NCI-H2029 treated with DMSO at 0.1 percent for 48 hours (cell line): ENCODE measurements around the gene ABCA2.

Source experiments
- DNase-seq: peaks from one replicate; lab custom pipeline; 2025; lab: John Stamatoyannopoulos, UW

Gene ABCA2

DNA sequence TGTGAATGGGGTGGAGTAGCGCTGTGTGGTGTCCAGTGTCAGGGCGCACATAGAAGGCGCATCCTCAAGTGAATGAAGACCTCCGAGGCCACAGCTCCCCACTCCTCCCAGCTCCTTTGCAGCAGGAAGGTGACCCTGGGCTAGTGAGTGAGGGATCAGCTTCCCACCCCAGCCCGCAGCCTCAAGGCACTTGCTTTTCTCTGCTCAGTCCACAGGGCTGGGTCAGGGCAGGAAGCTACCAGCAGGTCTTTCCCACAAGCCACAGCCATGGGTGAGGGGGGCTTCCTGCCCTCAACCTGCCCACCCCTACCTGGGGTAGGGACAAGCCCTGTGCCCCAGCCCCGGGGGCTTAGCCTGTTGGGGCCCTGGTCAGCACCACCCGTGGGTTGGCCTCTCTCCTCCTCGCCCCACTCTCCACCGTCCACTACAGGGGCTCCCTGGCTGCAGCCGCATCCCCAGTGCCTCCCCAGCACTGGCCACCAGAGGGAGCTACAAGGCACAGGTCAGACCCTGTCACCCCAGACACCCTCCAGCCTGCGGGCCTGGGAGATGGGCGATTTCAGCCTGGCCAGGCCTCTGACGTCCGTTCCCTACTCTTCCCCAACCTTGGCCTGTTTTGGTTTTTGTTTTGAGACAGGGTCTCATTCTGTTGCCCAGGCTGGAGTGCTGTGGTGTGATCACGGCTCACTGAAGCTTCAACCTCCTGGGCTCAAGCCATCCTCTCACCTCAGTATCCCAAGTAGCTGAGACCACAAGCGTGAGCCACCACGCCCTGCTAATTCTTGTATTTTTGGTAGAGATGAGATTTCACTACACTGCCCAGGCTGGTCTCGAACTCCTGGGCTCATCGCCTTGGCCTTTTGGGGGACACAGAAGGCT lies 1.3 kb upstream of the ABCA2 start:
- DNase-seq = no peak

DNA sequence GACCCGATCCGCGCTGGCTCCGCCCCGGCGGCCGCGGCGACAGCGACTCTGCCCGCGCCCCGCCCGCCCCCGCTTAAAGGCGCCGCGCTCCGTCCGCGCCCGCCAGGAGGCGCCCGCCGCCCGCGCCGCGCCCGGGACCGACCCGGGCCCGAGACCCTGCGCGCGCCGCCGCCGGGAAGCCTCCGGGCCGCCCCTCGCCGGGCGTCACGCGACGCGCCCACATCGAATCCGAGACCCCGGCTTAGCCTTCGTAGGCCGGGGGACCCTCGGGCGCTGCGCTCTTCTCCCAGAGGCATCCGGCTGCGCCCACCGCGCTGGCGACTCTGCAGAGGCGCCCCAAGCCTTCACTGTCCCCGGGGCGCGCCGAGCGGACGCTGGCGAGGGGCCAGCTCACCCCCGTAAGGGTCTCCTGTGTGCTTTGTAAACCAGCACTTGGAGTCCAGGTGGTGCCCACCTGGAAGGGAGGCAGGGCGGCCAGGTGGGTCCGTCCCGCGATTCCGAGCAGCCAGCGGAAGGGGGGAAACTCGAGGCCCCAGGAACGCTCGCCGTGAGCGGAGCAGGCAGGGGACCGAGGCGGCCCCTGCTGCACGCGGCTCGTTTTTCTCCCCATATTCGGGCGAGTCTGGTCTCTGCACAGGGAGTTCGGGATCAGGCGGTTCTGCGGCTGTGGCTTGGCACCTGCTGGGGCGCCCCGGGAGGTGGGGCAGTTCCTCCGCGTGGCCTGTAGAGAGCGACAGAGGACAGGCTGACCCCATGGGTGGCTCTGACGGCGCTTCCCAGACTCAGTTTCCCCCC lies 423 bp upstream of the ABCA2 start:
- peak; percentile 29 for DNase-seq

GRCh38 chr9:137026828-137027227 lies 1.2 kb downstream of the ABCA2 start:
- DNase-seq = no peak

DNA sequence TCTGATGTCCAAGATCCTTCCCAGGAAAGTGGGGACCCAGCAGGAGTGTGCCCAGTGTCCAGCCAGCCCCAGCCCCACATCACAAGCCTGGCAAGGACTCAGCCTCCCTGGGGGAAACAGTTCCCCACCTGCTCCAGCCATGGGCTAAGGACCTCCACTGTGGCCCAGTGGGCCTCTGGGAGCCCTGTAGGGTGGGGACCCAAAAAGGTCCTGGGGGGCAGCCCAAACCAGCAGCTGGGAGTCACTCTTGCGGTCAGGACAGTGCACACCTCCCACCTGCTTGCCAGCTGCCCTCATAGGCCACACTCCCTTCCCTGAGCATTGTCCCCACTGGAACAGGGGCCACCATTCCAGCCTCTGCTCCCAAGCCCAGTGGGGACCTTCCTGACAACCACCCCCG lies 1.7 kb downstream of the ABCA2 start:
- no peak for DNase-seq

GRCh38 chr9:137025517-137025966 lies 2.5 kb downstream of the ABCA2 start:
- peak; percentile 33 for DNase-seq

DNA sequence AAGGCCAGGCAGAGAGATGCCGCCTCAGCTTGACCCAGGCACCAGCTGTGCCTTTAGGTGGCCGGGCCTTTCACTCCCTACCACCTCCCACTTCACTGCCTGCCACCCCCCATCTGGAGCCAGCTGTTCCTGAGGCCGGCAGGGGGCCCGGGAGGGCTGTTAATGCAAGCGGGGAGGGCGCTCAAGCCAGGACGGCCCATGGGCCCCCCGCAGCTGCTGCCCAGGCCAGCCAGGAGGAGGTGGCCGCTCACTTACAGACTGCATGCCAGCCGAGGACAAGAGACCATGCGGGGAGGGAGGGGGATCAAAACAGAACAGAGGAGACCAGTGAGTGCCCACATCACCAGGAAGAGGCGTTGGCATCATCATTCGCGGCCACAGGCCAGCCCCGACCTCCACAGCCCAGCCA lies 4.5 kb downstream of the ABCA2 start:
- DNase-seq = no peak

DNA sequence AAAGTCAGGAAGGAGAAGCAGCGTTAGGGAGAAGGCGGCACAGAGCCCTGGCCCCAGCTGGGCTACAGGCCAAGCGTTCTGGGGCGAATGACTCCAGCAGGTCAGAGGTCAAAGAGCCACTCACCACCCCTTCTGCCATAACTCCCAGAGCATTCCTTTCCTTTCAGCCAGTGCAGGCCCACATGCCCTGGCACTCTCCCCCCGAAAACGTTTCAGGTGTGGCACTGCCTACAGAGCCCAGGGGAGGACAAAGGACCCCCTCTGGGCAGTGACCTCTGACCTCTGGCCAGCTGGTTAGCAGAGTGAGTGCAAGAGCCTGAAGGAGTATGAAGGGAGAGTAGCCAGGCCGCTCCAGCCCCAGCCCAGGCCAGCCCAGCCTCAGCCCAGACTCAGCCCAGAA lies 4.9 kb downstream of the ABCA2 start:
- no peak for DNase-seq

DNA sequence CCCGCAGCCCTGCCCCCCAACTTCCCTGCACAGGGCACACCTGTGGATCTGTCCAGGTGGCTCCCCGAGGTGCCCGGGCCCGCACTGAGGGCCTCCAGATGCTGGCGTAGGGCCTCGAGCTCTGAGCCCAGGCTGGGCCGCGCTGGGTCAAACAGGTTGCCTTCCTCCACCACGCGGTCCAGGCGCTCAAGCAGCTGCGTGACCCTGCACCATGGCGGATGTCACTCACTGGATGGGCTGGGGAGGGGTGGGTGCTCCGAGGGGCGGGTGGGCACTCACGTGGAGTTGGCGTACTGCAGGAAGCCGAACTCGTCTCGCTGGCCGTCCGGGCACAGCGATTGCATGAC lies 5.4 kb downstream of the ABCA2 start:
- no peak for DNase-seq

DNA sequence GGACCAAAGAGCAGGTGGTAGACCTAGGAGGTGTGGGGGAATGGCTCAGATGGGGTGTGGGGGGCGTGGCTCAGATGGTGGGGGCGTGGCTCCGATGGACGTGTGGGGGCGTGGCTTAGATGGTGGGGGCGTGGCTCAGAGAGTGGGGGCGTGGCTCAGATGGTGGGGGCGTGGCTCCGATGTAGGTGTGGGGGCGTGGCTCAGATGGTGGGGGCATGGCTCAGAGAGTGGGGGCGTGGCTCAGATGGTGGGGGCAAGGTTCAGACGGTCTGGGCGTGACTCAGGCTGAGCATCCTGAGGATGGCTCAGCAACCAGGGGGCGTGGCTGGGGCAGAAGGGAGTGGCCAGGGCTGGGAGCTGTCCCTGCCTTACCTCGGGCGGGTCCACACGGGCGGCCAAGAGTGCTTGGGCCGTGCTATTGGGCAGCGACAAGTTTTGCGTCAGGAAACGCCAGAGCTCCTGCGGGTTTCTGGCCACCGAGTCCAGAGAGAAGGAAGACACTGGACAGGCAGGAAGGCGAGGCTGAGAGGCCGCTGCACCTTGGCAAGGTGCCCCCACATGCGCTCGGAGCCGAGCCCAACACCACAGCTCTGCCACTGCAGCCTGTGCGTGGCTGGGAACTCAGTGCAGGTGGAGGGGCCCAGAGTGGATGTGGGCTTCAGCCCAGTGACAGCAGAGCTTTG lies 5.9 kb downstream of the ABCA2 start:
- DNase-seq = peak; percentile 76

DNA sequence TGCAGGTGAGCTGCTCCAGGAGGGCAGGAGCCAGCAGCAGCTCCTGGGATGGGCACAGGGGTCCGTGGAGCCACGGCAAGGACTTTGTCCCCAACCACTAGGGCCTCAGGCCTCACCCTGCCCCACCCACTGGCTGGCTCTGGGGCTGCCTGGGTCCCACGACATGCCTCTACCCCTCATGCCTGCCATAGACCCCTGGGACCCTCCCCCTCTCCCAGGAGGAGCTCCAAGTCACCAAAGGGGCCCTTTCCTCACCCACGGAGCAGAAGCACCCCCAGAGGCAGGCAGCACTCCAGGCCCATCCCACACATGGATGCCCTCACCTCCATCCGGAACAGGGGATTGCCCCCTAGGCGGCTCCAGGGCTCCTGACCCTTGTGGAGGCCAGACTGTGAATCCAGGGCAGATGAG lies 6.5 kb downstream of the ABCA2 start:
- DNase-seq = no peak

DNA sequence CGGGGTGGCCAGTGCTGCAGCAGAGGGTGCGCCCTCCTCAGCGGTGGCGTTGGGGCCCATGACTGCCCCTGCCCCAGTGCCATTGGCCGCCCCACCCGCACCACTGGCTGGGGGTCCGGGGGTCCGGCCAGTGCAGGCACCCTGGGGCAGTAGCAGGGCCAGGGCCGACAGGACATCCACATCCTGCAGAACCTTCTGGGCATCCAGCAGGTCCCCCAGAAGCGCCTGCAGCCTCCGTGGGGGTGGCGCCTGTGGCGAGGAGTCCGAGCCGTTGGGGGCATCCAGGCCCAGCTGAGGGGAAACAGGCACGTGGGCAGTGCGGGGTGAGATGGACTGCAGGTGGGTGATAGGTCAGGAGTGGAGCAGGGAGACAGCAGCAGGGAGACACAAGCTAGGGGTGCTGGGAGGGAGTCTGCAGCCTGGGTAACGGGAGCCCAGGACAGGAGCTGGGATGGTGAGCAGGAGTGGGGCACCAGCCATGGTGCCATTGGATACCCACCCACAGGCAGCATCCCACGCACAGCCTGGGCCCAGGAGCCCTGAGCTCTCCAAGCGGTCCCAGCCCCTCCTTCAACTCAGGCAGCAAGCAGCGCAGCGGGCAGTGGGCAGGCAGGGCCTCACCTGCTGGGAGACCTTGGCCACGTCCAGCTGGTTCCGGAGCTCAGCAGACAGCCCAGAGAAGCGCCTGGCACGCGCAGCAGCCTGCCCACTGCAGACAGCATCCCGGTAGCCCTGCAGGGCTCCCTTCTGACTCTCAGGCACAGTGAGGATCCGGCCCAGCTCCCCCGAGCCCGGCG lies 7.1 kb downstream of the ABCA2 start:
- DNase-seq = no peak

DNA sequence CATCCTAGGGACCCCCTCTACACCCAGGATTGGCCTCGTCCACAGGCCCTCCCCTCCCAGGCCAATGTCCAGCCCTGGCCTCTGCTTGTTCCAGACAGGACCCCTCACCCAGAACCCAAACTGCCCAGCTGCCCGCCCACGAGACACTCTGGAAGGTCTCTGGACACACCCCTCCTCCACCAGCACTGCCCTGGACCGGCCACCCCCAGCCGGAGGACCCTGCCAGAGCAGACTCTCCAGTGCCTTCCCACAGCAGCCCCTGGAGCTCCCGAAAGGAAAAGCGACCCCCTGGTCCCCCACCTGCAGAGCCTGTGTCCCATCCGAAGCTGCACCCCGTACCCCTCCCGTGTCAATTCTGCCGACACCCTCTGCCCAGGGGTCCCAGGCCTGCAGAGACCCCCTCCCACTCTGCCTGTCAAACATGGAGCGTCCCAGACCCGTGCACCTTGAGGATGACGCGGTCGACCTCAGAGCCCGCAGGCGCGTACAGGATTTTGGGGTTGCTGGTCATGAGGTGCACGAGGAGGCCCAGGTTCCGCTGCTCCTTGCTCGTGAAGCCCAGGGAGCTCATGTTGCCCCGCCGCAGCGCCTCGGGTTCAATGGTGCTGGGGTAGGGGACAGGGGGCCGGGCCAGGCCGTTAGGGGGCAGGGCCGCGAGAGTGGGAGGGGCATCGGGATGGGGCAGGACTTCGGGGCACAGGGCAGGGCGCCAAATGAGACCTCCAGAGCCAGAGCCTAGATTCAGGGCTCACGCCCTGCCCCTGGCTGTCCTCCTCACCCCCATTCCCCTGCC lies 8.0 kb downstream of the ABCA2 start:
- DNase-seq = no peak

DNA sequence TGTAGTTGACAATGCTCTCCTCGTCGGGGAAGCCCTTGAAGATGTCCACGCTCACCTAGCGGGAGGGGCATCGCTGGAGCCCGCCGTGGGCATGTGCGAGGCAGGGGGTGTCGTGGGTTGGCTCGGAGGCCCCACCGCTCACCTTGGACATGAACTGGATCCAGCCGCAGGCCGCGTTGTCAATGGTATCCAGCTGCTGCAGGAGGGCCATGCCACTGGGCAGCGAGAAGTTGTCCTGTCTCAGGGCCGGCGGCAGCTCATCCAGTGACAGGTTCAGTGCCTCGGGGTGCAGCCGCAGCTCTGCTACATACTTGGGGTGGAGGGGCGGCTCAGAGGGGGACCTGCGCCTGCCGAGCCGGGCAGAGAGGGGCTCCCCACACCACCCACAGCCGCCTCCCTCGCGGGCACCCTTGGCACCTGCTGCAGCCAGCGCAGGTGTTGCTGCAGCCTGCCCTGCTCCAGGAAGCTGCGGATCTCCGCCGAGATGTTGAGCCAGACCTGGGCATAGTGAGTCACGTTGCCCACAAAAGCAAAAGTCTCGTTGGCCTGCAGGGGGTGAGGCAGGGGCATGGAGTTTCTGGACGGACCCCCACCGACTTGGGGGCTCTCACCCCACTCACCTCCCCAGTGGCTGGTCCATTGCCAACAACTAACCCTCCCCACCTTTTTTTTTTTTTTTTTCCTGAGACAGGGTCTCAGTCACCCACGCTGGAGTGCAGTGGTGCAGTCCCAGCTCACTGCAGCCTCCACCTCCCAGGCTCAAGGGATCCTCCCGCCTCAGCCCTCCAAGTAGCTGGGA lies 9.1 kb downstream of the ABCA2 start:
- no peak for DNase-seq

DNA sequence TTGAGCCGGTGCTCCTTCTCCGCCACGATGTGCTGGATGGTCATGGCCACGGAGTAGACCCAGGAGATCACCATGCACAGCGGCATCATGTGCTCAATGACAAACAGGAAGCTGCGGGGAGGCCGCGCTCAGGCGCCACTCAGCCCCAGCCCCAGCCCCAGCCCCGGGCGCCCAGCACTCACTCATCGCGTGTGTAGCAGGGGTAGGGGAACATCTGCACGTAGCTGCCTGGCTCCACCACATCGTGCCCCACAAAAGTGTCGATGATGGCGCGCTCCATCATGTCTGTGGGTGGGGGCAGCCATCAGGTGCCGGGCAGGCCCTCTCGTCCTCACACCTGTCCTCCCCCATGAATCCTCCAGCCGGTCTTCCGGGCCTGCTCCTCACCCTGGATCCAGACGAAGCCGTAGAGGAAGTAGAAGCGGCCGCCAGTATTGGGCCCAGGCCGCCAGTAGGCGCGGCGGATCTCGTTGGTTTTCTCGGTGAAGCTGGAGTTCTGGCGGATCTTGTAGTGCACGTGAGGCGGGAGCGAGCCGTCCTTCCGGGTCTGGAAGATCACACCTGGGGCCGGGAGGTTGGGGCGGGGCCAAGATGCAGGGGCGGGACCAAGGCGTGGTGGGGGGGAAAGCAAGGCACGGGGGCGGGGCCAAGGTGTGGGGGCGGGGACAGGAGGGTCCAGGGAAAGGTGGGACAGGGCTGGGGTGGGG lies 10.1 kb downstream of the ABCA2 start:
- DNase-seq = no peak

- DNase-seq = no peak
Observed at GRCh38 chr9:137017071-137017470, 11.0 kb downstream of the ABCA2 start.

GRCh38 chr9:137016436-137016835 lies 11.6 kb downstream of the ABCA2 start:
- no peak for DNase-seq

GRCh38 chr9:137015976-137016375 lies 12.1 kb downstream of the ABCA2 start:
- no peak for DNase-seq

- DNase-seq = no peak
Observed at GRCh38 chr9:137015540-137015930, 12.5 kb downstream of the ABCA2 start.

DNA sequence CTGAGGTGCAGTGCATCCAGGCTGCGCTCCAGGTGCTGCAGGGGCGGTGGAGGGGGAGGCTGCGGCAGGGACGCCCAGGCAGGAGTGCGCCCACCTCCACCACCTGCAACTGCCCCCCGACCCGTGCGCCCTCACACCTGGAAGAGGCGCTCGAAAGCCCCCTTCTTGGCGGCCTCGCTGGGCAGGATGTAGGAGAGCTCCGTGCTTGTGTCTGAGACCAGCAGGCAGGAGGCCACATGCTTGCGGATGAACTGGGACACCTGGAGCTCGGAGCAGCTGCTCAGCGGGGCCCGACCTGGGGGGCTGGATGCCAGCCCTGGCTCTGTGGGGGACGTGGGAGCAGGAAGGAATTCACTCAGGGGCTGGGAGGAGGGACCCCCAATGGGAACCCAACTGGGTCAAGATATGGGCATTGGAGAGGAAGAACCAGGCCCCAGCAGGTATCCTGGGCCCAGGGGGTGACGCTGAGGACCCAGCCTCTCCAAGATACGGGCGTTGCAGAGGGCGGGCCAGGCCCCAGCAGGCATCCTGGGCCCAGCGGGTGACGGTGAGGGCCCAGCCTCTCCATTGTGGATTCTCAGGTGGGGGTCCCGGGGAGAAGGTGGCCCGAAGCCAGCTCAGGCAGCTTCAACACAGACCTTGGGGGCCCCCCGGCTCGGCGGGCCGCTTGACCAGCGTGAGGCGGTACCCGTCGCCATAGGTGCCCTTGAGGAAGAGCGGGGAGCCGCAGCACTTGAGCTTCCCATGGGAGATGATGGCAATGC lies 13.1 kb downstream of the ABCA2 start:
- no peak for DNase-seq
